HCT116 (cell line): ENCODE measurements around the gene TMEM169.

ENCODE experiments used
- POLR2A ChIP-seq: IDR thresholded peaks from 2 replicates; pipeline ENCODE4 v1.7.0; 2011; ENCODE audit warnings: borderline replicate concordance; ENCODE audit not compliant: insufficient read depth, insufficient read length; ENCODE audit errors: extremely low read depth
- SP1 ChIP-seq: IDR thresholded peaks from 2 replicates; pipeline ENCODE4 v1.6.1; 2012; ENCODE audit warnings: low read depth
- ZNF274 ChIP-seq: fragments of 200-500 bp; sonication (Bioruptor generic); IDR thresholded peaks from 2 replicates; pipeline ENCODE4 v1.6.1; 2014; ENCODE audit warnings: mild to moderate bottlenecking, low read depth, low read length, inconsistent platforms
- TF ChIP-seq, protein P1 (sequence below), 3 experiments: fragments of 200-600 bp in 1 of 3; sonication (generic) in 1 of 3; IDR thresholded peaks in 2 of 3; conservative IDR thresholded peaks in 1 of 3; 2 replicates each; pipeline ENCODE4 v1.5.1; 2012 to 2017; ENCODE audit warnings: low read depth in 2 of 3, low read length in 2 of 3, antibody characterized with exemption in 1 of 3, borderline replicate concordance in 1 of 3, control low read depth in 1 of 3, mild to moderate bottlenecking in 1 of 3, mixed read lengths in 1 of 3, mixed run types in 1 of 3, moderate library complexity in 1 of 3; ENCODE audit not compliant: insufficient read depth in 1 of 3

DNA sequence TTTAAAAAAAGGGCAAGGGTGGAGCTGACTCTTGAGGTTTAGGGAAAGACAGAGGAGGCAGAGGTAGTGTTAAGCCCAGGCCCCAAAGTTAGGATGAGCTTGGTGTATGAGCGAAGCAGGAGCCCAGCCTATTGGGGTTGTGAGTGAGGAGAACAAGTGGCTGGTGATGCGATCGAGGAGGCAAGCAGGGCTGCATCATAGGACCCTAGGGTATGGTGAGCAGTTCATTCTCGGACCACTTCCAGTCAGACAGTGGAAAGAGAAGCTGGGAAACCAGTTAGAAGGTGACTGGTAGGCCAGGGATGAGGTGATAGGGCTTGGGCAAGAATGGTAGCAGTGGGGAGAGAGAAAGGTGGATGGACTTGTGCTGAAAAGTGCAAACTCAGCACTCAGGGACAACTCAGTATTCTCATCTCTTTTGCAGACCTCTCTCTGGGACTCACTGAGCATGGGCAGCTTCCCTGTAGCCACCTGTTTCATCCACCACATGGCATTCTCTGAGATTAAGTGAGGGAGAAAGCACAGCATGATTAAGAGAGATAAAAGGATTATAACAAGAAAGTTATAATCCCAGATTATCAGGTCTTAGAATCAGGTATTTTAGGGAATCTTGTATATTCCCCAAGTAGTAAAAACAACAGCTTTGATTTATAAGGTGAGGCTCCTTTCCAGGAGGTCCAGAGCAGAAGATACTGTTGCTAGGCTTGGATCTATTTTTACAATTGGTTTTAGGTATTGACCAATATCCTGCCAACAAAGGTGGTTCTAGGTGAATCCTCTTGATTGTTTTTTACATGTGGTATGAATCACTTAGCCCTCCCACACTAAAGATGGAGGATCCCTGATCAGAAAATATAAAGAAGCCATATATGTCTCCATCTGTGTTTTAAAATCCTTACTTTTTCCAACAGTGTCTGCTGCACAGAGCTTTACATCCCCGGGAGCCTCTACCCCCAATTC lies 65.7 kb downstream of the TMEM169 start:
- TF ChIP-seq, protein P1, sequence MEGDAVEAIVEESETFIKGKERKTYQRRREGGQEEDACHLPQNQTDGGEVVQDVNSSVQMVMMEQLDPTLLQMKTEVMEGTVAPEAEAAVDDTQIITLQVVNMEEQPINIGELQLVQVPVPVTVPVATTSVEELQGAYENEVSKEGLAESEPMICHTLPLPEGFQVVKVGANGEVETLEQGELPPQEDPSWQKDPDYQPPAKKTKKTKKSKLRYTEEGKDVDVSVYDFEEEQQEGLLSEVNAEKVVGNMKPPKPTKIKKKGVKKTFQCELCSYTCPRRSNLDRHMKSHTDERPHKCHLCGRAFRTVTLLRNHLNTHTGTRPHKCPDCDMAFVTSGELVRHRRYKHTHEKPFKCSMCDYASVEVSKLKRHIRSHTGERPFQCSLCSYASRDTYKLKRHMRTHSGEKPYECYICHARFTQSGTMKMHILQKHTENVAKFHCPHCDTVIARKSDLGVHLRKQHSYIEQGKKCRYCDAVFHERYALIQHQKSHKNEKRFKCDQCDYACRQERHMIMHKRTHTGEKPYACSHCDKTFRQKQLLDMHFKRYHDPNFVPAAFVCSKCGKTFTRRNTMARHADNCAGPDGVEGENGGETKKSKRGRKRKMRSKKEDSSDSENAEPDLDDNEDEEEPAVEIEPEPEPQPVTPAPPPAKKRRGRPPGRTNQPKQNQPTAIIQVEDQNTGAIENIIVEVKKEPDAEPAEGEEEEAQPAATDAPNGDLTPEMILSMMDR (IDR thresholded peaks at IDR 0.05 in 2 of 3, conservative IDR thresholded peaks at IDR 0.05 in 1 of 3; ENCODE audit: borderline replicate concordance in 1 of 3, insufficient read depth in 1 of 3, low read depth in 2 of 3, low read length in 2 of 3) = no peak
- TF ChIP-seq POLR2A (no peak), SP1 (no peak), ZNF274 (no peak)
